Neural progenitor cell (in vitro differentiated cells): ENCODE results near the gene COCH.

Experiments used
- EZH2 ChIP-seq: fragments of 200-600 bp; sonication (generic); IDR thresholded peaks from 2 replicates; pipeline ENCODE4 v1.6.1; 2017; ENCODE audit warnings: antibody characterized with exemption, mild to moderate bottlenecking, moderate library complexity
- EZH2phosphoT487 ChIP-seq: fragments of 200-600 bp; sonication (generic); IDR thresholded peaks from 2 replicates; pipeline ENCODE4 v1.6.1; 2017; ENCODE audit warnings: antibody characterized with exemption
- TF ChIP-seq, protein P1 (sequence below): fragments of 200-600 bp; sonication (generic); IDR thresholded peaks from 2 replicates; pipeline ENCODE4 v1.5.1; 2017; ENCODE audit warnings: antibody characterized with exemption, mild to moderate bottlenecking

DNA sequence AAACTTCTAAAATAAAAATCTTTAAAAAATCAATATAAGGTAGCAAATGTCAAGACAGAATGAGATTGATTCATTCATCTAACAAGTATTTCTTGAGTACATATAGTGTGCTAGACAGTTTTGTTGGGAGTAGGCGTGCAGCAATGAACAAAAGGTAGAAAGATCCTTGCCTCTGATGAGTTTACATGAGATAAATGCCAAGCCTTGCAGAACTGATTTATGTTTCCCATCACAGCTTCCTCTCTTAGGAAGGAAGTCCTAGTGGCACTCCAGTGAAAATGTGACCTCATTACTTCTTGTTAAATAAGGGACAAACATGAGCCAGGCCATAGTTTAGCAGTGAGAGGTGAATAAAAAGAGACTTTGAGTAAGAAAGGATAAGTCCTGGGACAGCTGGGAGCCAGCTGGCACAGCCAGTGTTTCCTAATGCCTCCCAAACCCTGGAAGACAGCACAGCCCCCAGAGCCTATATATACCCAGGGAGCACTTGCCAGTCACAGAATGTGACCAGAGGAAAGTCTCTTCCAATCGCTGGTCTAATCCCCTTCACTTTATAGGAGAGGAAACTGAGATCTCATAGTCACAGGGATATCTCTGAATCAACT is 4.7 kb upstream of the COCH start:
- TF ChIP-seq, protein P1, sequence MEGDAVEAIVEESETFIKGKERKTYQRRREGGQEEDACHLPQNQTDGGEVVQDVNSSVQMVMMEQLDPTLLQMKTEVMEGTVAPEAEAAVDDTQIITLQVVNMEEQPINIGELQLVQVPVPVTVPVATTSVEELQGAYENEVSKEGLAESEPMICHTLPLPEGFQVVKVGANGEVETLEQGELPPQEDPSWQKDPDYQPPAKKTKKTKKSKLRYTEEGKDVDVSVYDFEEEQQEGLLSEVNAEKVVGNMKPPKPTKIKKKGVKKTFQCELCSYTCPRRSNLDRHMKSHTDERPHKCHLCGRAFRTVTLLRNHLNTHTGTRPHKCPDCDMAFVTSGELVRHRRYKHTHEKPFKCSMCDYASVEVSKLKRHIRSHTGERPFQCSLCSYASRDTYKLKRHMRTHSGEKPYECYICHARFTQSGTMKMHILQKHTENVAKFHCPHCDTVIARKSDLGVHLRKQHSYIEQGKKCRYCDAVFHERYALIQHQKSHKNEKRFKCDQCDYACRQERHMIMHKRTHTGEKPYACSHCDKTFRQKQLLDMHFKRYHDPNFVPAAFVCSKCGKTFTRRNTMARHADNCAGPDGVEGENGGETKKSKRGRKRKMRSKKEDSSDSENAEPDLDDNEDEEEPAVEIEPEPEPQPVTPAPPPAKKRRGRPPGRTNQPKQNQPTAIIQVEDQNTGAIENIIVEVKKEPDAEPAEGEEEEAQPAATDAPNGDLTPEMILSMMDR = no peak
- TF ChIP-seq EZH2phosphoT487 = no peak
- no peak for TF ChIP-seq EZH2
